ENCODE measurements around the gene ADRM1.

The ADRM1 gene, protein sequence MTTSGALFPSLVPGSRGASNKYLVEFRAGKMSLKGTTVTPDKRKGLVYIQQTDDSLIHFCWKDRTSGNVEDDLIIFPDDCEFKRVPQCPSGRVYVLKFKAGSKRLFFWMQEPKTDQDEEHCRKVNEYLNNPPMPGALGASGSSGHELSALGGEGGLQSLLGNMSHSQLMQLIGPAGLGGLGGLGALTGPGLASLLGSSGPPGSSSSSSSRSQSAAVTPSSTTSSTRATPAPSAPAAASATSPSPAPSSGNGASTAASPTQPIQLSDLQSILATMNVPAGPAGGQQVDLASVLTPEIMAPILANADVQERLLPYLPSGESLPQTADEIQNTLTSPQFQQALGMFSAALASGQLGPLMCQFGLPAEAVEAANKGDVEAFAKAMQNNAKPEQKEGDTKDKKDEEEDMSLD

DNA sequence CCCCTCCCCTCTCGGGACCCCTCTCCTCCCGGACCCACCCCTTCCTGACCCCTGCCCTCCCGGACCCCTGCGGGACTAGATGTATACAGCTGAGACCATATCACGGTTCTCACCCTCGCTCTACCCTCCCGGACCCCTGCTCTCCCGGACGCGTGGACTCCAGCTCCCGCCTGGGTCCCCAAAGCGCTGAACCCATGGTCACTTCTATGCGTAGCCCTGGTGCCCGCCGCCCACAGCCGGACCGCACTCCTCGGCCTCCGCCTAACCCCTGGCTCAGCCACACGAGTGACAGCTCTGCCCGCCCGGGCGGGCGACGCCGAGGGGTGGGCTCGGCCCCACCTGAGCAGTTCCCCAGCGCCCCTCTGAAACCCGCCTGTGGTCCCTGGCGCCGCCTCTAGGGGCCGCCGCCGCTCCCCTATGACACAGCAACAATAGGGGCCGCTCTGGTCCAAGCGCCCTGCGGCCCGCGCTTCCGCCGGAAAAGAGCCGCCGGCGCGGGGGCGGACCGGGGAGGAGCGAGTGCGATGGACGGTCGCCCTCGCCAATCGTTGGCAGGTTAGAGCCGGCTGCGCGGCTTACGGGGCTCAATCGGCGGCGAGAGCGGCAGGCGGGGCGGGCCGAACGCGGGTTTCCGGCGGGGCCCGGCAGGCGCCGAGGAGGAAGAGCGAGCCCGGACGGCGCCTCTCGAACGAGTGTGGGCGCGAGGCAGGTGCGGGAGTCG is at the start of gene ADRM1:
TSS of gene ADRM1 (plus strand) at position 657 of the 721 bp plus-strand sequence. CDS start 572 bp downstream, outside the sequence.
- peak; percentile 97 for DNase-seq (ENCODE audit: low read depth)
- H3K4me3 ChIP-seq (replicated peaks; ENCODE audit: low read depth, low read length), result peak within 1 kb of the TSS; percentile 82
- TF ChIP-seq, protein P1, sequence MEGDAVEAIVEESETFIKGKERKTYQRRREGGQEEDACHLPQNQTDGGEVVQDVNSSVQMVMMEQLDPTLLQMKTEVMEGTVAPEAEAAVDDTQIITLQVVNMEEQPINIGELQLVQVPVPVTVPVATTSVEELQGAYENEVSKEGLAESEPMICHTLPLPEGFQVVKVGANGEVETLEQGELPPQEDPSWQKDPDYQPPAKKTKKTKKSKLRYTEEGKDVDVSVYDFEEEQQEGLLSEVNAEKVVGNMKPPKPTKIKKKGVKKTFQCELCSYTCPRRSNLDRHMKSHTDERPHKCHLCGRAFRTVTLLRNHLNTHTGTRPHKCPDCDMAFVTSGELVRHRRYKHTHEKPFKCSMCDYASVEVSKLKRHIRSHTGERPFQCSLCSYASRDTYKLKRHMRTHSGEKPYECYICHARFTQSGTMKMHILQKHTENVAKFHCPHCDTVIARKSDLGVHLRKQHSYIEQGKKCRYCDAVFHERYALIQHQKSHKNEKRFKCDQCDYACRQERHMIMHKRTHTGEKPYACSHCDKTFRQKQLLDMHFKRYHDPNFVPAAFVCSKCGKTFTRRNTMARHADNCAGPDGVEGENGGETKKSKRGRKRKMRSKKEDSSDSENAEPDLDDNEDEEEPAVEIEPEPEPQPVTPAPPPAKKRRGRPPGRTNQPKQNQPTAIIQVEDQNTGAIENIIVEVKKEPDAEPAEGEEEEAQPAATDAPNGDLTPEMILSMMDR (IDR thresholded peaks at IDR 0.05; ENCODE audit: low read length, missing control alignments), result peak; percentile 55

DNA sequence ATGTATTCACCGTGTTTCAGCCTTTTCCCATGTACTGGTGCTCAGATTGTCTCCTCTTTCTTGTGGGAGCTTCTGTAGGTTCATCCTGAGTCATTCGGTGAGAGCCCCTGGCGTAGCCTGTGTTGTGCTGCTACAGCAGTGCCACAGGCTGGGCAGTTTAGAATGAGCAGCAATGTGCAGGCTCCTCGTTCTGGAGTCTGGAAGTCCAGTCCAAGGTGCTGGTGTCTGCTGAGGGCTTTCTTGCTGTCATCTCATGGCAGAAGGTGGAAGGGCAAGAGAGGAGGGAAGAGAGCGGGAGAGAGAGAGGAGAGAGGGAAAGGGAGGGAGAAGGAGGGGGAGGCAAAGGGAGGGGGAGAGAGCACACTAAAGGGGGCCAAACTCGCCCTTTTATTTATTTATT is 49.4 kb upstream of the ADRM1 start:
- TF ChIP-seq, protein P1 (IDR thresholded peaks at IDR 0.05; ENCODE audit: low read length, missing control alignments), result no peak
- no peak overlapping the region for H3K4me3 ChIP-seq (replicated peaks; ENCODE audit: low read depth, low read length)
- DNase-seq (ENCODE audit: low read depth), result no peak

DNA sequence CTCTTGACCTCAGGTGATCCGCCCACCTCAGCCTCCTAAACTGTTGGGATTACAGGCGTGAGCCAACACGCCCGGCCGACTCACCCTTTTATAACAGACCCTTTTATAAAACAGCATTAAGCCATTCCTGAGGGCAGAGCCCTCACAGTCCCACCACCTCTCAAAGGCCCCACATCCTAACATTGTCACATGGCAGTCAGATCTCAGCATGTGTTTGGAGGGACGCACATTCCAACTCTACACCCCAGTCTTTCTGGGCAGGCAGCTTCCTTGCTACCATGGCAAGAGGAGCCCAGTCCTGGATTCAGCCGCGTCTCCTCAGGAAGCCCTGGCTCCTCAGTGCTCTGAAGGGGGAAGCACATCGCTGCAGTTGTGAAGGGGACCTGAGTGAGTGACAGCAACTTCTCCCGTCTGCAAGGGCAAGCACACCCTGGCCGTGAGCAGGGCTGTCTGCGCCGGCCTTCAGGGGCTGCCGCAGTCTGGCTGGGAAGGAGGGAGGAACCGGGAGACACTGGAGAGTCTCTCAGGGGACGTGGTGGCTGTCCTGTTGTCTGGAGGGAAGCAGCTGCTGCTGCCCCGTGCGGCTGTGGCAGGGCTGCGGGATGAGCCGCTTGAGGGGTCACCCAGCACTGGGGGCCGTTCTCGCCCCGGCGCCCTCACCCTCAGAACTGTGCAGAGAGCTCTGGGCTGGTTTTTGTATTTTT is 48.6 kb upstream of the ADRM1 start:
- DNase-seq (ENCODE audit: low read depth), result no peak
- no peak overlapping the region for H3K4me3 ChIP-seq (replicated peaks; ENCODE audit: low read depth, low read length)
- TF ChIP-seq, protein P1 (IDR thresholded peaks at IDR 0.05; ENCODE audit: low read length, missing control alignments), result no peak

DNA sequence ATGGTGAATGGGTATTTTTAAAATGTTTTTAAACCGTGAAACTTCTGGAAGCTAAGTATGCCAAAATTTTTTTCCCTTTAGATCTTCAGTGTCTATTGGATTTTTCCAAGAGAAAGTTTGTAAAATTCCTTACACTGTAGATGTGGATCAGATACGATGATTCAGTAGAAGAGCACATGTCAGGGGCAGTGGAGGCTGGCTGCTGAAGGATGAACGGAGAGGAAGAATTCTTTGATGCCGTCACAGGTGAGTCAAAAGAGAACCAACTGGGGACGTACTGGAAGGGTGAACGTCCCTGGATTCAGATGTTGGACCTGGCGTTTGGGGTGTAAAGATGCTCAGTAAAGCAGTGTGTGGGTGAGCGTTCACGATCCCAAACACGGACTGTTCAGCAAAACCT is 46.8 kb upstream of the ADRM1 start:
- DNase-seq (ENCODE audit: low read depth), result no peak
- TF ChIP-seq, protein P1 (IDR thresholded peaks at IDR 0.05; ENCODE audit: low read length, missing control alignments), result no peak
- H3K4me3 ChIP-seq (replicated peaks; ENCODE audit: low read depth, low read length), result no peak overlapping the region

DNA sequence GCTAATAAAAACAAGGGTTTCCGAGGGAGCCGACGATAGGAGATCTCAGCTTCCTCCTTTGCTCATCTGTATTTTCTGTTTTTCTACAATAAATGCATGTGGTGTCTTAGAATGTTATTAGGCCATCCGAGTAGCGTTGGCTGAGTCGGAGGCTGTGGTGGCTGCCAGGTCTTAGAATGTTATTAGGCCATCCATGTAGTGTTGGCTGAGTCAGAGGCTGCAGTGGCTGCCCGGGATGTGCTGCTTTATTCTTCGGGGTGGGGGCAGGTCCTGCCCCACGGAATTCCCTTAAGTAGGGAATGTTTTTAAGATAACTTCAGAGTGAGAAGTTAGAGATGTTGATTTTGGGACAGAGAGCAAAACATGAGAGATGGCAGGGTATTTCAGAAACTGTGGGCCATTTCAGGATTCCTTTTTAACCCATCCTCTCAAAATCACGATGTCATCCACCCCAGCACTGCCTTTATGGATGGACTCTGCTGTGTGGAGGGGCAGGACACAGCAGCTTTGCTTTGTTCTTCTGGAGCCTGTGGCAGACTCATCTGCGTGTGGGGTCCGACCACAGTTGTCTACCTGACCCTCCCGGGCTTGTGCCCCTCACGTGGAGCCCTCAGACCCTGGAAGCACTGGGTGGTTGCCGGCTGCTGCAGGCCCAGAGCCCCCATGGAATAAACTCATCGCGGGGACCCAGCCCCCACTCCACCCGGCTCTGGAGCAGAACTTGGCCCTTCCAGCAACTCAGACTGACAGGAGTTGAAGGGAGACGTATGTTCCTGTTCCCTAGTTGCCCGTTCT is 44.1 kb upstream of the ADRM1 start:
- TF ChIP-seq, protein P1 (IDR thresholded peaks at IDR 0.05; ENCODE audit: low read length, missing control alignments), result no peak
- H3K4me3 ChIP-seq (replicated peaks; ENCODE audit: low read depth, low read length), result no peak overlapping the region
- DNase-seq (ENCODE audit: low read depth), result peak; percentile 76

DNA sequence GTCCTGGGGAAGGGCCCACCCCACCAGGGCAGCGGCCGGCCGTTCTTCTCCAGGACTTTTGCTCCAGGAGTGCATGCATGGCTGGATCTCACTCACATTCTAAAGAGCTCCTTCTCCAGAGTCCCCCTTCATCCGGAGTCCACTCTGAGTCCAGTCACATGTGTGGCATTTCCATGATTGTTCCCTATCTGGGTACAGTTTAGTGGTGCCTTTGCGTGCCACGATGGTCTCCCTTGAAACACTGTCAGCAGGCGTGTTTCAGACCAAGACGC is 43.6 kb upstream of the ADRM1 start:
- TF ChIP-seq, protein P1 (IDR thresholded peaks at IDR 0.05; ENCODE audit: low read length, missing control alignments), result no peak
- H3K4me3 ChIP-seq (replicated peaks; ENCODE audit: low read depth, low read length), result no peak overlapping the region
- no peak for DNase-seq (ENCODE audit: low read depth)
